ENCODE results near the gene CEP55.

CEP55 gene

DNA sequence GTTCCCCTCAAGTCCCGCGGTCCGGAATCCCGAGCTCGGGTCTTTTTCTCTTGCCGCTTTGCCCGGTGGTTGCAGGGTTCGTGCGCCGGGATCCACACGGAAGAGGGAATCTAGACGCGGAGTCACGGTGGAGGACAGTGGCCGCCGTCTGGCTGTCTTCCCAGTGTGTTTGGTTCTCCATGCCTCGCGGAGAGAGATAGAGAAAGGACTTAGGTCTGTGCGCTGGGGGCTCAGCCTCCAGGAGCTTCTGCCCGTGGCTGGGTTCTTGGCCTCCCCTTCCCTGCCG is 71.6 kb downstream of the CEP55 start:
- DNase-seq (ENCODE audit: low read depth): no peak
- TF ChIP-seq, protein P1, sequence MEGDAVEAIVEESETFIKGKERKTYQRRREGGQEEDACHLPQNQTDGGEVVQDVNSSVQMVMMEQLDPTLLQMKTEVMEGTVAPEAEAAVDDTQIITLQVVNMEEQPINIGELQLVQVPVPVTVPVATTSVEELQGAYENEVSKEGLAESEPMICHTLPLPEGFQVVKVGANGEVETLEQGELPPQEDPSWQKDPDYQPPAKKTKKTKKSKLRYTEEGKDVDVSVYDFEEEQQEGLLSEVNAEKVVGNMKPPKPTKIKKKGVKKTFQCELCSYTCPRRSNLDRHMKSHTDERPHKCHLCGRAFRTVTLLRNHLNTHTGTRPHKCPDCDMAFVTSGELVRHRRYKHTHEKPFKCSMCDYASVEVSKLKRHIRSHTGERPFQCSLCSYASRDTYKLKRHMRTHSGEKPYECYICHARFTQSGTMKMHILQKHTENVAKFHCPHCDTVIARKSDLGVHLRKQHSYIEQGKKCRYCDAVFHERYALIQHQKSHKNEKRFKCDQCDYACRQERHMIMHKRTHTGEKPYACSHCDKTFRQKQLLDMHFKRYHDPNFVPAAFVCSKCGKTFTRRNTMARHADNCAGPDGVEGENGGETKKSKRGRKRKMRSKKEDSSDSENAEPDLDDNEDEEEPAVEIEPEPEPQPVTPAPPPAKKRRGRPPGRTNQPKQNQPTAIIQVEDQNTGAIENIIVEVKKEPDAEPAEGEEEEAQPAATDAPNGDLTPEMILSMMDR (IDR thresholded peaks at IDR 0.05; ENCODE audit: insufficient read depth, low read depth, low read length, missing control alignments): no peak
- H3K4me3 ChIP-seq (ENCODE audit: low read length): no peak overlapping the region

GRCh38 chr10:93570383-93570782 is 74.0 kb downstream of the CEP55 start:
- TF ChIP-seq, protein P1 (IDR thresholded peaks at IDR 0.05; ENCODE audit: insufficient read depth, low read depth, low read length, missing control alignments): no peak
- H3K4me3 ChIP-seq (ENCODE audit: low read length): no peak overlapping the region
- DNase-seq (ENCODE audit: low read depth): no peak

DNA sequence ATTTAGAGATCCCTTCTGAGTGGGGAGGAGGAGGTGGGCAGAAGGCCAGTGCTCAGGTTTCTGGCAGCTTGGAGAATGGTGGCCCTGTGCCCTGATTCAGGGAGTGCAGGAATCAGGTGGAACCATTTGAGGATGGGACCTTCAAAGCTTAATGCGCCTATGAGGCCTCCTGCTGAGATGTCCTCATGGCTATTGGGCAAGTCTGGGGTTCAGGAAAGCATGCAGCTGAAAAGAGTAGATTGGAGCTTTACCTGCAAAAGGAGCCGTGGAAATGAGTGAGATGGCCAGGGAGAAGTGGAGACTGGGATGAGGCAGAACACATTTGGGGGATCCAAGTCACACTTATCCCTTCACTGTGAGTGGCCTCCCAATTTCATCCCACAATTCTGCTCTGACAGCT is 76.2 kb downstream of the CEP55 start:
- H3K4me3 ChIP-seq (ENCODE audit: low read length): no peak overlapping the region
- DNase-seq (ENCODE audit: low read depth): no peak
- TF ChIP-seq, protein P1 (IDR thresholded peaks at IDR 0.05; ENCODE audit: insufficient read depth, low read depth, low read length, missing control alignments): no peak

DNA sequence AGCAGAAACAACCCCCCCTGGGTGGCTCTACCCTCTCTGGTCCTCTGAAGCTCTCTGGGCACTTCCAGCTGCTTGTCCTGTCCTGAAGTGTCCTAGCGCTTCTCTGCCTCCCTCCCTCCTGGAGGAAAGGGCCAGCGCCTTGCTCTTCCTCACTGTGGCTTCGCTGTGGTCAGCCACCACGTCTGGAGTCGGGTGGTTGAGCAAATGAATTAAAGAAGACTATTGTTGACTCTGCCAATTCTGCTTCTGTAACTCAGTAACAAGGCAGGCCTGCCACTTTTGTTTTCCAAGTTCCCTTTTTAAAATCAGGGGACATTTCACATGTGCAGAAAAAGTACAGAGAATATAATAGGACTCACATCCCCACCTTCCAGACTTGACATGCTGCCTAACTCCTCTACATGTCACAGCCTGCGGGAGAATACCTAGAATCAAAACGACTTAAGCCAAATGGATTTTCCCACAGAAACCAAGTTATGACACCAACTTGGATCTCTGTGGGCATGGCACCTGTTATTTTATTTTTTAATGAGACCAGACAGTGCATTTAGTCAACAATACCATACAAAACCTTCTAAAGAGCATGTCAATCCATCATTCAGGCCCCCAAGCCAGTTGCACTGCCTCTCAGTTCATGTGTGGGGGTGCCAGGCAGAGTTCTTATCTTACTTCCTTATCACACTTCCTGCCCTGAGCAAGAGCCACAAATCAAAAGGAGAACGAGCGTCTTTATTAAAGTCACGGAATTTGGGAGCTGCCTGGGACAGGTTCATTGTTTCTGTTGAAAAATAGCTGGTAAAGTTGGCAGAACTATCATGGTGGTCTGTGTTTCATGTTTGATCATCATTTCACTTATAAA is 76.9 kb downstream of the CEP55 start:
- TF ChIP-seq, protein P1 (IDR thresholded peaks at IDR 0.05; ENCODE audit: insufficient read depth, low read depth, low read length, missing control alignments): no peak
- DNase-seq (ENCODE audit: low read depth): peak; percentile 62
- no peak overlapping the region for H3K4me3 ChIP-seq (ENCODE audit: low read length)

DNA sequence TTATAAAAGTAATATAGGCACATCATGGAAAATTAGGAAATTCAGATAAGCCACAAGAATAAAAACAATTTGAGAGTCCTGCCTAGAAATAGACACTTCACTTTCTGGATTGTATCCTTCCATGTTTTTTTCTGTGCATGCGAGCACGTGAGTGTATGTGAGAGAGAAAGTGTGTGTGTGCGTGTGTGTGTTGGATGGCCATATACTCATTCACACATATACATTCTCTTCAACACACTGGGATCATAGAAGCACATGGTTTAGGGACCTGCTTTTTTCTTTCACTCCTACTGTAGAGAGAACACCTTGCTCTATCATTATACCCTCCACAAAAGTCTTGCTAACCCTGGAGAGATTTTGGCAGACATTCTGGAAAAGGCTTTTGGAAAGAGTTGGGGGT is 77.5 kb downstream of the CEP55 start:
- no peak overlapping the region for H3K4me3 ChIP-seq (ENCODE audit: low read length)
- no peak for DNase-seq (ENCODE audit: low read depth)
- TF ChIP-seq, protein P1 (IDR thresholded peaks at IDR 0.05; ENCODE audit: insufficient read depth, low read depth, low read length, missing control alignments): no peak

DNA sequence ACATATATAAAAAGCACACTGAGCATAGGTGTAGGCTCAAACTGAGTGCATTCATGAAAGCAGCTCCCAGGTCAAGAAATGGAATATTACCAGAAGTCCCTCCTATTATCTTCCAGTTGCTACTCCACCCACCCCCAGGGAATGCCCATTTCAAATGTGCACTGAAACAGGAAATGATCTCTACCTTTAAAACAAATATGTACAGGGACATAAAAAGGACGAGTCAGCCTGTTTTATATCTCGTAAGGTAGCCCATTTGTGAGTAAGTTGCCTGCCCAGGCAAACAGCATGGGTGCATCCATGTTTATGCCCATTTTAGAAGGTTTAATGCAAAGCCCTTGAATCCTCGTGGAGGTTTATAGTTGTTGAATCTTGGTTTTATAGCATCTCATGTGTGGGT is 80.5 kb downstream of the CEP55 start:
- no peak for DNase-seq (ENCODE audit: low read depth)
- no peak overlapping the region for H3K4me3 ChIP-seq (ENCODE audit: low read length)
- TF ChIP-seq, protein P1 (IDR thresholded peaks at IDR 0.05; ENCODE audit: insufficient read depth, low read depth, low read length, missing control alignments): no peak

DNA sequence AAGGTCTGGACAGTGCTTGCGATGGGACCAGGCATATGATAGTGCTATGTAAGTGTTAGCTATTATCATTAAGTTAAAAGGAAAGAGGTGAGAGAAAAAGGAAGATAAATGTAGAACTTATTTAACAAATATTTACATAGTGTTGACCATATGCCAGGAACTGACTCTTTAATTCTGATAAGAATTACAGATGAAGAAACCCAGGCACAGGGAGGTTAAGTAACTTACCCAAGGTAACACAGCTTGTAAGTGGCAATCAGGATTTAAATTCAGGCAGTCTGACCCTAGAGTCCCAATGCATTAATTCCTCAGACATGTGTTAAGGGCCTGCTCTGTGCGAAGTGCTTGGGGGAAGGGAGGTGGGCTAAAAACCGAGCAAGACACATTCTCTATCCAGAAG is 81.2 kb downstream of the CEP55 start:
- TF ChIP-seq, protein P1 (IDR thresholded peaks at IDR 0.05; ENCODE audit: insufficient read depth, low read depth, low read length, missing control alignments): no peak
- DNase-seq (ENCODE audit: low read depth): no peak
- no peak overlapping the region for H3K4me3 ChIP-seq (ENCODE audit: low read length)

All from epithelial cell of esophagus (primary cell).